Activated naive CD8-positive, alpha-beta T cell treated with anti-CD3 and anti-CD28 coated beads, Interleukin-2, amount 50 U/mL, for 16 hours (primary cell): ENCODE data around the gene PABPN1L.

Experiments used
- DNase-seq: peaks from one replicate; pipeline ENCODE4 v3.0.0-alpha.2; 2020; ENCODE audit warnings: low read depth, low spot score

Gene PABPN1L

GRCh38 chr16:88851616-88852015, 14.8 kb downstream of the PABPN1L start:
- no peak for DNase-seq

- no peak for DNase-seq
These were observed 15.8 kb downstream of the PABPN1L start for GRCh38 chr16:88850531-88851199.

GRCh38 chr16:88848557-88848956, 17.9 kb downstream of the PABPN1L start:
- DNase-seq: no peak

GRCh38 chr16:88847654-88848053, 18.8 kb downstream of the PABPN1L start:
- no peak for DNase-seq

GRCh38 chr16:88846088-88846487, 20.4 kb downstream of the PABPN1L start:
- no peak for DNase-seq

- DNase-seq: no peak
These were observed 21.9 kb downstream of the PABPN1L start for GRCh38 chr16:88844419-88845036.

- DNase-seq: no peak
These were observed 23.2 kb downstream of the PABPN1L start for GRCh38 chr16:88843256-88843655.

GRCh38 chr16:88842806-88843205, 23.7 kb downstream of the PABPN1L start:
- DNase-seq: no peak

GRCh38 chr16:88842308-88842756, 24.1 kb downstream of the PABPN1L start:
- DNase-seq: no peak

GRCh38 chr16:88841521-88842307, 24.7 kb downstream of the PABPN1L start:
- no peak for DNase-seq

GRCh38 chr16:88840600-88841215, 25.8 kb downstream of the PABPN1L start:
- DNase-seq: no peak

- DNase-seq: no peak
These were observed 26.5 kb downstream of the PABPN1L start for GRCh38 chr16:88839745-88840599.

- no peak for DNase-seq
These were observed 27.4 kb downstream of the PABPN1L start for GRCh38 chr16:88839026-88839529.

- DNase-seq: no peak
These were observed 27.9 kb downstream of the PABPN1L start for GRCh38 chr16:88838566-88838965.

GRCh38 chr16:88837806-88838205, 28.7 kb downstream of the PABPN1L start:
- no peak for DNase-seq

- no peak for DNase-seq
These were observed 29.7 kb downstream of the PABPN1L start for GRCh38 chr16:88836791-88837190.

GRCh38 chr16:88835818-88836217, 30.6 kb downstream of the PABPN1L start:
- no peak for DNase-seq

GRCh38 chr16:88835383-88835782, 31.1 kb downstream of the PABPN1L start:
- no peak for DNase-seq

- no peak for DNase-seq
These were observed 31.8 kb downstream of the PABPN1L start for GRCh38 chr16:88834670-88835069.

GRCh38 chr16:88833086-88833485, 33.4 kb downstream of the PABPN1L start:
- DNase-seq: no peak

- DNase-seq: no peak
These were observed 34.6 kb downstream of the PABPN1L start for GRCh38 chr16:88831838-88832237.
